HG03575 (cell line): Measurements from ENCODE around the gene AGBL1.
"Not testable (repeated sequence)": the region's sequence is repeated elsewhere in the genome, so short reads cannot be mapped to it uniquely, and the experiment has no call there.

Source experiments
- ATAC-seq: cut with Tn5 transposase; IDR thresholded peaks from one replicate; pipeline ENCODE4 v1.9.1; 2021; ENCODE audit not compliant: unreplicated experiment, insufficient number of reproducible peaks, low FRiP score; ENCODE audit errors: extremely low read depth

Gene AGBL1

GRCh38 chr15:86973284-86973844 is 893.7 kb downstream of the AGBL1 start:
- ATAC-seq: no peak

- ATAC-seq: no peak
These were observed 908.4 kb downstream of the AGBL1 start for GRCh38 chr15:86988033-86988432.

- ATAC-seq: no peak
These were observed 942.1 kb downstream of the AGBL1 start for GRCh38 chr15:87021751-87022150.

- ATAC-seq: no peak
These were observed 952.0 kb downstream of the AGBL1 start for GRCh38 chr15:87031540-87032230.

GRCh38 chr15:87032295-87032694 is 952.6 kb downstream of the AGBL1 start:
- ATAC-seq: no peak

GRCh38 chr15:87033056-87033455 is 953.4 kb downstream of the AGBL1 start:
- ATAC-seq: no peak

GRCh38 chr15:87034886-87035285 is 955.2 kb downstream of the AGBL1 start:
- ATAC-seq: no peak

- no peak for ATAC-seq
These were observed 958.7 kb downstream of the AGBL1 start for GRCh38 chr15:87038404-87038803.

- not testable (repeated sequence) for ATAC-seq
These were observed 962.9 kb downstream of the AGBL1 start for GRCh38 chr15:87042619-87043018.

GRCh38 chr15:87045746-87046145 is 966.1 kb downstream of the AGBL1 start:
- ATAC-seq: no peak

GRCh38 chr15:87047203-87047965 is 967.7 kb downstream of the AGBL1 start:
- no peak for ATAC-seq
